ENCODE measurements around the gene YLPM1. TPM values are rescaled to one million over a fixed set of nuclear protein-coding genes. Genes with fewer than 3 reads are reported as not detected.

Gene YLPM1, protein sequence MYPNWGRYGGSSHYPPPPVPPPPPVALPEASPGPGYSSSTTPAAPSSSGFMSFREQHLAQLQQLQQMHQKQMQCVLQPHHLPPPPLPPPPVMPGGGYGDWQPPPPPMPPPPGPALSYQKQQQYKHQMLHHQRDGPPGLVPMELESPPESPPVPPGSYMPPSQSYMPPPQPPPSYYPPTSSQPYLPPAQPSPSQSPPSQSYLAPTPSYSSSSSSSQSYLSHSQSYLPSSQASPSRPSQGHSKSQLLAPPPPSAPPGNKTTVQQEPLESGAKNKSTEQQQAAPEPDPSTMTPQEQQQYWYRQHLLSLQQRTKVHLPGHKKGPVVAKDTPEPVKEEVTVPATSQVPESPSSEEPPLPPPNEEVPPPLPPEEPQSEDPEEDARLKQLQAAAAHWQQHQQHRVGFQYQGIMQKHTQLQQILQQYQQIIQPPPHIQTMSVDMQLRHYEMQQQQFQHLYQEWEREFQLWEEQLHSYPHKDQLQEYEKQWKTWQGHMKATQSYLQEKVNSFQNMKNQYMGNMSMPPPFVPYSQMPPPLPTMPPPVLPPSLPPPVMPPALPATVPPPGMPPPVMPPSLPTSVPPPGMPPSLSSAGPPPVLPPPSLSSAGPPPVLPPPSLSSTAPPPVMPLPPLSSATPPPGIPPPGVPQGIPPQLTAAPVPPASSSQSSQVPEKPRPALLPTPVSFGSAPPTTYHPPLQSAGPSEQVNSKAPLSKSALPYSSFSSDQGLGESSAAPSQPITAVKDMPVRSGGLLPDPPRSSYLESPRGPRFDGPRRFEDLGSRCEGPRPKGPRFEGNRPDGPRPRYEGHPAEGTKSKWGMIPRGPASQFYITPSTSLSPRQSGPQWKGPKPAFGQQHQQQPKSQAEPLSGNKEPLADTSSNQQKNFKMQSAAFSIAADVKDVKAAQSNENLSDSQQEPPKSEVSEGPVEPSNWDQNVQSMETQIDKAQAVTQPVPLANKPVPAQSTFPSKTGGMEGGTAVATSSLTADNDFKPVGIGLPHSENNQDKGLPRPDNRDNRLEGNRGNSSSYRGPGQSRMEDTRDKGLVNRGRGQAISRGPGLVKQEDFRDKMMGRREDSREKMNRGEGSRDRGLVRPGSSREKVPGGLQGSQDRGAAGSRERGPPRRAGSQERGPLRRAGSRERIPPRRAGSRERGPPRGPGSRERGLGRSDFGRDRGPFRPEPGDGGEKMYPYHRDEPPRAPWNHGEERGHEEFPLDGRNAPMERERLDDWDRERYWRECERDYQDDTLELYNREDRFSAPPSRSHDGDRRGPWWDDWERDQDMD (N-terminal part only)
- polyA plus RNA-seq (2013), result 75.7 TPM

DNA sequence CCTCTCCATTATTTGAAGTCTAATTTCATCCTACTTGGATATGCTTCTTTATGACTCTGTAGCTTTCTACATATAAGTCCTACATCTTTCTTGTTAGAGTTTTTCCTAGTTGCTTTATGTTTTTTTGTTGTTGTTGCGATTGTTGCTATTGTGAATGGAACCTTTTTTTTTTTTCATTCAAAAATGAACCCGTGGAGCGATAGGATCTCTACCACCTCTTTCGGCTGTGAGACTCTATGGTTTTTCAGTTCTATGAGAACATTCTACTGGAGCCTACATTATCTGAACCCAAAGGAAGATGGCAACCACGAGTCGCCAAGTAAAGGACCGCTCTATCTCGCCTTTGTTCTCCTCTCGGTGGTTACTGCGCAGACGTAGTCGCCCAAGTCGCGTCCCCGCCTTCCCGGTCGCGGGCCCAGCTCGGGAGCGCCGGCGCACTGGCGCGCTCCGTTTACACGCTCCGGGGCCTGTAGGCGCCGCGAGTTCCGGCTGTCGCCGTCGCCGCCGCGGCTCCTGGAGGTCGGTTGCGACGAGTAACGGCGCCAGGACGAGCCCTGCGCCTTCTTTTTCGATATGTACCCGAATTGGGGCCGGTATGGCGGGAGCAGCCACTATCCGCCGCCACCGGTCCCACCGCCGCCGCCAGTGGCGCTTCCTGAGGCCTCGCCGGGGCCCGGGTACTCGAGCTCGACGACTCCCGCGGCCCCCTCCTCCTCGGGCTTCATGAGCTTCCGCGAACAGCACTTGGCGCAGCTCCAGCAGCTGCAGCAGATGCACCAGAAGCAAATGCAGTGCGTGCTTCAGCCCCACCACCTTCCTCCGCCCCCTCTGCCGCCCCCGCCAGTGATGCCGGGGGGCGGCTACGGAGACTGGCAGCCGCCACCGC is at the start of gene YLPM1:
YLPM1 (plus strand) TSS at position 400 of the 886 bp plus-strand sequence; CDS start at position 574, 174 bp downstream.
- H3K4me1 ChIP-seq (ENCODE audit: control extremely low read depth in 1 of 4, control insufficient read depth in 4 of 4, insufficient read depth in 4 of 4, low read length in 3 of 4), result peaks cover 23 to 31% (median 25%) of the 10 kb centered on the region in 4 experiments

GRCh38 chr14:74713395-74713735 is 49.8 kb upstream of the YLPM1 start:
- no peak for DNase-seq
- Histone ChIP-seq H3K4me1 (ENCODE audit: control extremely low read depth in 1 of 4, control insufficient read depth in 4 of 4, insufficient read depth in 4 of 4, low read length in 3 of 4) (peaks cover 10 to 19% (median 18%) of the 10 kb centered on the region in 4 experiments), H3K4me3 (ENCODE audit: control insufficient read depth in 1 of 7, extremely low read depth in 1 of 7, insufficient read depth in 4 of 7, low read depth in 2 of 7, low read length in 6 of 7) (peak overlapping the region in 6 of 7 experiments; percentile 82 to 99 (median 90)), H3K36me3 (ENCODE audit: control insufficient read depth in 4 of 4, insufficient read depth in 4 of 4, low read length in 3 of 4) (peaks cover 4 to 33% (median 21%) of the 10 kb centered on the region in 4 experiments), H3K9me3 (ENCODE audit: control extremely low read depth in 1 of 5, control insufficient read depth in 4 of 5, insufficient read depth in 2 of 5, low read depth in 1 of 5, low read length in 4 of 5) (no peaks in the 10 kb centered on the region), H3K27ac (ENCODE audit: insufficient read depth in 1 of 2, low read depth in 1 of 2, low read length in 2 of 2, poor library complexity in 1 of 2, severe bottlenecking in 2 of 2) (peak overlapping the region; percentile 92 to 96), H3K27me3 (replicated peaks in 2 of 5; ENCODE audit: control insufficient read depth in 4 of 5, insufficient read depth in 5 of 5, low read length in 4 of 5) (no peaks in the 10 kb centered on the region)
- WGBS (ENCODE audit: insufficient coverage), result 22% methylated on average over 6 of the region's 6 CpGs
- ChIA-PET CTCF (no interaction called here), POLR2A (no interaction called here)

More for the DNA sequence above, at the start of gene YLPM1:
- Histone ChIP-seq H3K9me3 (ENCODE audit: control extremely low read depth in 1 of 5, control insufficient read depth in 4 of 5, insufficient read depth in 2 of 5, low read depth in 1 of 5, low read length in 4 of 5) (no peaks in the 10 kb centered on the region), H3K27ac (ENCODE audit: insufficient read depth in 1 of 2, low read depth in 1 of 2, low read length in 2 of 2, poor library complexity in 1 of 2, severe bottlenecking in 2 of 2) (peak within 1 kb of the TSS; percentile 91 to 96), H3K4me3 (ENCODE audit: control insufficient read depth in 1 of 7, extremely low read depth in 1 of 7, insufficient read depth in 4 of 7, low read depth in 2 of 7, low read length in 6 of 7) (peak within 1 kb of the TSS; percentile 79 to 95 (median 84)), H3K27me3 (replicated peaks in 2 of 5; ENCODE audit: control insufficient read depth in 4 of 5, insufficient read depth in 5 of 5, low read length in 4 of 5) (no peaks in the 10 kb centered on the region), H3K36me3 (ENCODE audit: control insufficient read depth in 4 of 4, insufficient read depth in 4 of 4, low read length in 3 of 4) (peaks cover 0 to 7% (median 3%) of the 10 kb centered on the region in 4 experiments)
- 0% methylated on average over 61 of the region's 76 CpGs for WGBS (ENCODE audit: insufficient coverage)
- DNase-seq, result peak; percentile 98 to 99 (median 98)
- ChIA-PET POLR2A (interaction anchor here (0.5 to 1.3 kb wide), 8 partner anchors 9 to 1766 kb away, joined by 3 read pairs; no protein-coding TSS in a partner anchor), CTCF (interaction anchor here (0.6 to 2.6 kb wide), 13 partner anchors 12 to 154 kb away, joined by 3 to 8 read pairs (median 4); partner anchors contain the start of genes AREL1 and FCF1)

DNA sequence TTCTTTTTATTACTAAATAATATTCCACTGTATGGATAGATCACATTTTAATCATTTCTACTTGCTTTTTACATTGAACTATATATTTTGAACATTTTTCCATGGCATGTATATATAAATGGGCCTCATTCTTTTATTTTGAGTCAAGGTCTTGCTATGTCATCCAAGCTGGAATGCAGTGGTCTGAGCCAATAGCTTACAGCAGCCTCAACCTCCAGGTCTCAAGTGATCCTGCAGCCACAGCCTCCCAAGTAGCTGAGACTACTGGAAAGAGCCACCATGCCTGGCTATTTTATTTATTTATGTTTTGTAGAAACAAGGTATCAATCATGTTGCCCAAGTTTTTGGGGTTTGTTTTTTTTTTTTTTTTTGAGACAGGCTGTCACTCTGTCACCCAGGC is 42.6 kb upstream of the YLPM1 start:
- no peaks in the 10 kb centered on the region for H3K27me3 ChIP-seq (replicated peaks in 2 of 5; ENCODE audit: control insufficient read depth in 4 of 5, insufficient read depth in 5 of 5, low read length in 4 of 5)
- ChIA-PET POLR2A (no interaction called here), CTCF (no interaction called here)
- peaks cover 9 to 69% (median 40%) of the 10 kb centered on the region in 4 experiments for H3K36me3 ChIP-seq (ENCODE audit: control insufficient read depth in 4 of 4, insufficient read depth in 4 of 4, low read length in 3 of 4)
- peaks cover 0 to 2% (median 0%) of the 10 kb centered on the region in 5 experiments for H3K9me3 ChIP-seq (ENCODE audit: control extremely low read depth in 1 of 5, control insufficient read depth in 4 of 5, insufficient read depth in 2 of 5, low read depth in 1 of 5, low read length in 4 of 5)
- H3K4me3 ChIP-seq (ENCODE audit: control insufficient read depth in 1 of 7, extremely low read depth in 1 of 7, insufficient read depth in 4 of 7, low read depth in 2 of 7, low read length in 6 of 7), result no peak overlapping the region
- no peak for DNase-seq
- H3K4me1 ChIP-seq (ENCODE audit: control extremely low read depth in 1 of 4, control insufficient read depth in 4 of 4, insufficient read depth in 4 of 4, low read length in 3 of 4), result no peaks in the 10 kb centered on the region
- no peak overlapping the region for H3K27ac ChIP-seq (ENCODE audit: insufficient read depth in 1 of 2, low read depth in 1 of 2, low read length in 2 of 2, poor library complexity in 1 of 2, severe bottlenecking in 2 of 2)

DNA sequence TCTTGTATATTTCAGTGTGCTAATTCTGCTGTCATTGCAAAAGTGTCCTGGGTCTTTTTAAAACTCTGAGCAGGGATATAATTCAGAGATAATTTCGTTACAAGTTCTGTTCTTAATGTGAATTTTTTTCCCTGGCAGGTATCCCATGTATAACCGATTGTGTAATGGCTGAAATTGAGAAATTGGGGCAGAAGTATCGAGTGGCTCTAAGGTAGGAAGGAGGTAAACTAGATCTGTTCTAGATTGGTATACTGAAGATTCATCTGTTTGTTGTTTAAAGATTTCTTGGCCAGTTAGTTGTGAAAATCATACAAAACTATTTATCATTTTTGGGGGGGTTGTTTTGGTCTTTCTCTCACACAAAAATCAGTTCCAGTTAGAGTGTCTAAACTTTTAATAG is 40.0 kb upstream of the YLPM1 start:
- peaks cover 0 to 8% (median 5%) of the 10 kb centered on the region in 5 experiments for H3K9me3 ChIP-seq (ENCODE audit: control extremely low read depth in 1 of 5, control insufficient read depth in 4 of 5, insufficient read depth in 2 of 5, low read depth in 1 of 5, low read length in 4 of 5)
- DNase-seq, result no peak
- no peak overlapping the region for H3K4me3 ChIP-seq (ENCODE audit: control insufficient read depth in 1 of 7, extremely low read depth in 1 of 7, insufficient read depth in 4 of 7, low read depth in 2 of 7, low read length in 6 of 7)
- no peaks in the 10 kb centered on the region for H3K4me1 ChIP-seq (ENCODE audit: control extremely low read depth in 1 of 4, control insufficient read depth in 4 of 4, insufficient read depth in 4 of 4, low read length in 3 of 4)
- ChIA-PET POLR2A (no interaction called here), CTCF (no interaction called here)
- no peak overlapping the region for H3K27ac ChIP-seq (ENCODE audit: insufficient read depth in 1 of 2, low read depth in 1 of 2, low read length in 2 of 2, poor library complexity in 1 of 2, severe bottlenecking in 2 of 2)
- 100% methylated on average over 2 of the region's 3 CpGs for WGBS (ENCODE audit: insufficient coverage)
- peaks cover 5 to 51% (median 26%) of the 10 kb centered on the region in 4 experiments for H3K36me3 ChIP-seq (ENCODE audit: control insufficient read depth in 4 of 4, insufficient read depth in 4 of 4, low read length in 3 of 4)
- no peaks in the 10 kb centered on the region for H3K27me3 ChIP-seq (replicated peaks in 2 of 5; ENCODE audit: control insufficient read depth in 4 of 5, insufficient read depth in 5 of 5, low read length in 4 of 5)

DNA sequence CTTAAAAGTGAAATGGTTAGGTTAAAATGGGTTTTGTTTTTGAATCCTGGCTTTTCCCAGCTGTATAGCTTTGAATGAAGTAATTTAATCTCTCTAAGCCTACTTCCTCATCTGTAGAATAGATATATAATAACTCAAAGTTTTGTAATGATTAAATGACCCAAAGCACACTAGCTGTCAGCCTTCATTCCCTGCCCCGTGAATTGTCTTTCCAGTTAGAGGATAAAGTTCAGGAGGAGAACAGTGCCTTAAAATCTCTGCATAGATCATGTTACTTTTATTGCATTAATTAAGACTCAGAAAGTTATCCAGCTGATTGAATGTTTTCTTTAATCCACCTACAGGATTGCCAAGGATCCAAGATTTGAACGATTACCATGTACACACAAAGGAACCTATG is 30.7 kb upstream of the YLPM1 start:
- no peak for DNase-seq
- Histone ChIP-seq H3K4me1 (ENCODE audit: control extremely low read depth in 1 of 4, control insufficient read depth in 4 of 4, insufficient read depth in 4 of 4, low read length in 3 of 4) (no peaks in the 10 kb centered on the region), H3K4me3 (ENCODE audit: control insufficient read depth in 1 of 7, extremely low read depth in 1 of 7, insufficient read depth in 4 of 7, low read depth in 2 of 7, low read length in 6 of 7) (no peak overlapping the region), H3K9me3 (ENCODE audit: control extremely low read depth in 1 of 5, control insufficient read depth in 4 of 5, insufficient read depth in 2 of 5, low read depth in 1 of 5, low read length in 4 of 5) (no peaks in the 10 kb centered on the region), H3K27me3 (replicated peaks in 2 of 5; ENCODE audit: control insufficient read depth in 4 of 5, insufficient read depth in 5 of 5, low read length in 4 of 5) (no peaks in the 10 kb centered on the region), H3K36me3 (ENCODE audit: control insufficient read depth in 4 of 4, insufficient read depth in 4 of 4, low read length in 3 of 4) (peaks cover 17 to 41% (median 33%) of the 10 kb centered on the region in 4 experiments), H3K27ac (ENCODE audit: insufficient read depth in 1 of 2, low read depth in 1 of 2, low read length in 2 of 2, poor library complexity in 1 of 2, severe bottlenecking in 2 of 2) (no peak overlapping the region)
- no CpG with 5 or more reads among the region's 2 CpGs for WGBS (ENCODE audit: insufficient coverage)
- POLR2A ChIA-PET, result no interaction called here
- CTCF ChIA-PET, result interaction anchor here (1.3 to 1.6 kb wide), 2 partner anchors 70 to 72 kb away, joined by 3 read pairs; no protein-coding TSS in a partner anchor

DNA sequence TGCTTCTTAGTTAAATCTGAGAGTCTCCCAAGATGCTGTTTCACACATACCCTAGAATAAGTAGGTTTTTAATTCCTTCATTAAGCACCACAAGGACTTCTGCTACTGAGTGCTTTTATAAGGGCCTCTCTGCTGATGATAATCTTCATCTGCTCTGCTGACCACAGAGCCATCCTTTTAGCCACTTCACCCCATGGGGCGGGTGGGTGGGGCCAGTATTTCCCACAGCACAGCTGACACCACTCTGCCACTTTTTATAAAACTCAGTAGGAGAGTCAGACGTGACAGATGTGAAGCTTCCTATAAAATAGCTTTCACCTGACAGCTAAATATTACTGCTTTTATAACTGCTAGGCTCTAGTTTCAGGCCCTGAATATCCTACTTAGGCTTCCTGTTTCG is 29.9 kb upstream of the YLPM1 start:
- 100% methylated on average over 3 of the region's 3 CpGs for WGBS (ENCODE audit: insufficient coverage)
- CTCF ChIA-PET, result interaction anchor here (0.6 to 1.6 kb wide), 2 partner anchors 64 to 69 kb away, joined by 3 read pairs; no protein-coding TSS in a partner anchor
- no peak for DNase-seq
- no peak overlapping the region for H3K27ac ChIP-seq (ENCODE audit: insufficient read depth in 1 of 2, low read depth in 1 of 2, low read length in 2 of 2, poor library complexity in 1 of 2, severe bottlenecking in 2 of 2)
- H3K9me3 ChIP-seq (ENCODE audit: control extremely low read depth in 1 of 5, control insufficient read depth in 4 of 5, insufficient read depth in 2 of 5, low read depth in 1 of 5, low read length in 4 of 5), result no peaks in the 10 kb centered on the region
- POLR2A ChIA-PET, result no interaction called here
- H3K27me3 ChIP-seq (replicated peaks in 2 of 5; ENCODE audit: control insufficient read depth in 4 of 5, insufficient read depth in 5 of 5, low read length in 4 of 5), result no peaks in the 10 kb centered on the region
- peaks cover 17 to 44% (median 34%) of the 10 kb centered on the region in 4 experiments for H3K36me3 ChIP-seq (ENCODE audit: control insufficient read depth in 4 of 4, insufficient read depth in 4 of 4, low read length in 3 of 4)
- H3K4me3 ChIP-seq (ENCODE audit: control insufficient read depth in 1 of 7, extremely low read depth in 1 of 7, insufficient read depth in 4 of 7, low read depth in 2 of 7, low read length in 6 of 7), result no peak overlapping the region
- no peaks in the 10 kb centered on the region for H3K4me1 ChIP-seq (ENCODE audit: control extremely low read depth in 1 of 4, control insufficient read depth in 4 of 4, insufficient read depth in 4 of 4, low read length in 3 of 4)

All from common myeloid progenitor, CD34-positive (primary cell).